ENCODE data around the gene SDCCAG8.
"Not testable (repeated sequence)": the region's sequence is repeated elsewhere in the genome, so short reads cannot be mapped to it uniquely, and the experiment has no call there.

DNA sequence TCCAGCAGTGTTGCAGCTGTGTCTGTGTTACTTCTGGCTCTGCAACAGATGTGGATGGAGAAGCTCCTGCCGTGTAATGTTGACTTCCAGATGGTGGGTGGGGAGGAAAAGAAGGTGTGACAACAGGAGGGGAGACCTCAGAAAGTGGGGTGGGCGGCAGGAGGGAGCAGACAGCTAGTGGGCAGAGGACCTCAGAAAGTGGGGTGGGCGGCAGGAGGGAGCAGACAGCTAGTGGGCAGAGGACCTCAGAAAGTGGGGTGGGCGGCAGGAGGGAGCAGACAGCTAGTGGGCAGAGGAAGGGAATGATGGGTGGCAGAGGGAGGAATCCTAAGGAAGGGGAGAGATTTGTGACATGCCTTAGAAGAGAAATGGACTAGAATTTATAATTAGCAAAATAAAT lies 83.0 kb downstream of the SDCCAG8 start:
- TF ChIP-seq, protein P1, sequence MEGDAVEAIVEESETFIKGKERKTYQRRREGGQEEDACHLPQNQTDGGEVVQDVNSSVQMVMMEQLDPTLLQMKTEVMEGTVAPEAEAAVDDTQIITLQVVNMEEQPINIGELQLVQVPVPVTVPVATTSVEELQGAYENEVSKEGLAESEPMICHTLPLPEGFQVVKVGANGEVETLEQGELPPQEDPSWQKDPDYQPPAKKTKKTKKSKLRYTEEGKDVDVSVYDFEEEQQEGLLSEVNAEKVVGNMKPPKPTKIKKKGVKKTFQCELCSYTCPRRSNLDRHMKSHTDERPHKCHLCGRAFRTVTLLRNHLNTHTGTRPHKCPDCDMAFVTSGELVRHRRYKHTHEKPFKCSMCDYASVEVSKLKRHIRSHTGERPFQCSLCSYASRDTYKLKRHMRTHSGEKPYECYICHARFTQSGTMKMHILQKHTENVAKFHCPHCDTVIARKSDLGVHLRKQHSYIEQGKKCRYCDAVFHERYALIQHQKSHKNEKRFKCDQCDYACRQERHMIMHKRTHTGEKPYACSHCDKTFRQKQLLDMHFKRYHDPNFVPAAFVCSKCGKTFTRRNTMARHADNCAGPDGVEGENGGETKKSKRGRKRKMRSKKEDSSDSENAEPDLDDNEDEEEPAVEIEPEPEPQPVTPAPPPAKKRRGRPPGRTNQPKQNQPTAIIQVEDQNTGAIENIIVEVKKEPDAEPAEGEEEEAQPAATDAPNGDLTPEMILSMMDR (IDR thresholded peaks at IDR 0.05) = not testable (repeated sequence)
- not testable (repeated sequence) for TF ChIP-seq POLR2A (IDR thresholded peaks at IDR 0.05)
